Adrenal gland (tissue), 5 donors: Measurements from ENCODE around the gene RANBP3L.

Source experiments
- CTCF ChIP-seq, 6 experiments: fragments of 450-650 bp in 4 of 6; fragments of 200-600 bp in 2 of 6; sonication (generic) in 1 of 6; IDR thresholded peaks; 1 replicate in 5 of 6; 2 replicates in 1 of 6; pipeline versions ENCODE4 v1.5.1 to v1.8.0; 2016 to 2021; ENCODE audit warnings: antibody characterized with exemption in 6 of 6, mild to moderate bottlenecking in 2 of 6, moderate library complexity in 1 of 6
- POLR2A ChIP-seq, 2 donors: fragments of 450-650 bp; IDR thresholded peaks; one replicate each; pipeline ENCODE4 v1.6.1; 2017; ENCODE audit warnings: antibody characterized with exemption in 2 of 2, mild to moderate bottlenecking in 2 of 2, moderate library complexity in 1 of 2
- donor health status: DM: no; HTN: no; CAD: no.

DNA sequence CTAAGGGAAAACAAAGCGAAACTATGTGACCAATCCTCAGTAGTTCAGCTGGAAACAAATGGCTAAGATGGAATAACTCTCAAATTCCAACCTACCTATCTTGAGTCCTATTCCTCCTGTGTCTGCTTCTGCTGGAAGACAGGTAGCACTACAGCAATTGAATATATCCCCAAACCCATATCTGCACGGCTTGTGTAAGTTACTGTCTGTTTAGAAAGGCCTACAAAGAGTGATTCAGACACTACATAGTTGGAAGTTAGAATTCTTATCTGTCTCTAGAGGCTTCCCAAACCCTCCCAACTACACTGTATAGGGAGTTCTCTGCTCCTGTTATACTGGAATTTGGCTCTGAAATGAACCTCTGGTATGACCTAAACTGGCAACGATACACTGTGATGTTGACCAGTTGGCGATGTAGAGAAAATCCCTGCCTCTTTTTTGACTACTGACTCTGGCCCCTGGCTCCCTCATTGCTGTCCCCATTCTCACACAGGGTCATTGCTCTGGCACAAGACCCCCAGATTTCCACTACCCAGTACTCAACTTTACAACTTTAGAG is 37.4 kb downstream of the RANBP3L start:
- no peak for TF ChIP-seq POLR2A (IDR thresholded peaks at IDR 0.05)
- no peak for TF ChIP-seq CTCF (IDR thresholded peaks at IDR 0.05)
